ENCODE measurements around the gene IP6K3.

DNA sequence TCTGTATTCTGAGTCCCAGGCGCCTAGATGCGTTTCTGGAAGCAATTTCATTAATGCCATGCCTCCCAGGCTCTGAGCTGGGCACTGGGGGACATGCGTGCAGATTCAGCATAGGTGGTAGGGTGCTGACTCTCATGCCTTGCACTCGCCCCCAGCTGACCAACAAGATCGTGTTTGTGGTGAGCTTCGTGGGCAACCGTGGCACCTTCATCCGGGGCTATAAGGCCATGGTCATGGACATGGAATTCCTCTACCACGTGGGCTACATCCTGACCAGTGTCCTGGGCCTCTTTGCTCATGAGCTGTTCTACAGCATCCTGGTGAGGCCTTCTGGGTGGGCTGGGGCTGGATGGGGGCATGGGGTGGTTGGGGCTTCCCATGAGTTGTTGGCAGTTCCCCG, 56.8 kb downstream of the IP6K3 start:
- TF ChIP-seq, protein P1, sequence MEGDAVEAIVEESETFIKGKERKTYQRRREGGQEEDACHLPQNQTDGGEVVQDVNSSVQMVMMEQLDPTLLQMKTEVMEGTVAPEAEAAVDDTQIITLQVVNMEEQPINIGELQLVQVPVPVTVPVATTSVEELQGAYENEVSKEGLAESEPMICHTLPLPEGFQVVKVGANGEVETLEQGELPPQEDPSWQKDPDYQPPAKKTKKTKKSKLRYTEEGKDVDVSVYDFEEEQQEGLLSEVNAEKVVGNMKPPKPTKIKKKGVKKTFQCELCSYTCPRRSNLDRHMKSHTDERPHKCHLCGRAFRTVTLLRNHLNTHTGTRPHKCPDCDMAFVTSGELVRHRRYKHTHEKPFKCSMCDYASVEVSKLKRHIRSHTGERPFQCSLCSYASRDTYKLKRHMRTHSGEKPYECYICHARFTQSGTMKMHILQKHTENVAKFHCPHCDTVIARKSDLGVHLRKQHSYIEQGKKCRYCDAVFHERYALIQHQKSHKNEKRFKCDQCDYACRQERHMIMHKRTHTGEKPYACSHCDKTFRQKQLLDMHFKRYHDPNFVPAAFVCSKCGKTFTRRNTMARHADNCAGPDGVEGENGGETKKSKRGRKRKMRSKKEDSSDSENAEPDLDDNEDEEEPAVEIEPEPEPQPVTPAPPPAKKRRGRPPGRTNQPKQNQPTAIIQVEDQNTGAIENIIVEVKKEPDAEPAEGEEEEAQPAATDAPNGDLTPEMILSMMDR (conservative IDR thresholded peaks at IDR 0.05; ENCODE audit: low read depth in 2 of 2): no peak
- TF ChIP-seq JUNB (IDR thresholded peaks at IDR 0.05; ENCODE audit: unreplicated experiment) (no peak), POLR2AphosphoS5 (IDR thresholded peaks at IDR 0.05; ENCODE audit: low read depth) (no peak)

Measured in GM23338 (cell line).